Measurements from ENCODE around the gene HCFC2.

- no peak for TF ChIP-seq CTCF (IDR thresholded peaks at IDR 0.05)
- TF ChIP-seq POLR2A (IDR thresholded peaks at IDR 0.05), result no peak
Observed at GRCh38 chr12:104022786-104023185, 41.5 kb upstream of the HCFC2 start.
